Osteoblast (primary cell): ENCODE measurements around the gene CRYGN. TPM values are rescaled to one million over a fixed set of nuclear protein-coding genes. Genes with fewer than 3 reads are reported as not detected.
A peak's percentile ranks its signal among the peaks of the same experiment; 100 is the strongest.

Source experiments
- DNase-seq: peaks from one replicate; pipeline ENCODE4 v3.0.0; 2011; ENCODE audit warnings: low spot score, mixed read lengths; ENCODE audit not compliant: insufficient read length; ENCODE audit errors: missing footprints
- H2AFZ ChIP-seq: 2 replicates; pipeline ENCODE4 v1.6.0; 2011; ENCODE audit warnings: mild to moderate bottlenecking, low read length
- H3K27ac ChIP-seq: 2 replicates; pipeline ENCODE4 v1.5.1; 2011; ENCODE audit warnings: mild to moderate bottlenecking, low read depth, low read length, moderate library complexity
- H3K27me3 ChIP-seq: 2 replicates; pipeline ENCODE4 v1.6.0; 2012; ENCODE audit warnings: mild to moderate bottlenecking, control low read depth, inconsistent platforms, low read length, moderate library complexity; ENCODE audit not compliant: insufficient read depth
- H3K36me3 ChIP-seq: 2 replicates; pipeline ENCODE4 v1.5.1; 2011; ENCODE audit warnings: mild to moderate bottlenecking, low read length, control low read depth, moderate library complexity; ENCODE audit not compliant: insufficient read depth
- H3K4me1 ChIP-seq: 2 replicates; pipeline ENCODE4 v1.5.1; 2011; ENCODE audit warnings: mild to moderate bottlenecking, low read length, control low read depth, moderate library complexity; ENCODE audit not compliant: insufficient read depth
- H3K4me2 ChIP-seq: 2 replicates; pipeline ENCODE4 v1.6.0; 2011; ENCODE audit warnings: mild to moderate bottlenecking, low read length; ENCODE audit not compliant: insufficient read depth
- H3K4me3 ChIP-seq: fragments of 200-600 bp; sonication (generic); 3 replicates; pipeline ENCODE4 v1.5.1; 2012; ENCODE audit warnings: mild to moderate bottlenecking, low read length, inconsistent platforms; ENCODE audit not compliant: insufficient read depth
- H3K79me2 ChIP-seq: 2 replicates; pipeline ENCODE4 v1.6.0; 2012; ENCODE audit warnings: mild to moderate bottlenecking, low read length, control low read depth, inconsistent platforms; ENCODE audit not compliant: insufficient read depth
- H3K9me3 ChIP-seq: 2 replicates; pipeline ENCODE4 v1.5.1; 2011; ENCODE audit warnings: low read depth, low read length, control low read depth
- H4K20me1 ChIP-seq: 2 replicates; pipeline ENCODE4 v1.6.0; 2012; ENCODE audit warnings: mild to moderate bottlenecking, low read length, control low read depth; ENCODE audit not compliant: insufficient read depth
- CTCF ChIP-seq: IDR thresholded peaks from 2 replicates; pipeline ENCODE4 v1.5.1; 2011; ENCODE audit warnings: mild to moderate bottlenecking, low read depth, low read length, moderate library complexity; ENCODE audit errors: extremely low read depth
- total RNA-seq: library from RNA; depleted of rRNA; stranded (reverse); fragments of >200 nt; gene quantifications from 2 replicates; pipeline ENCODE4 v1.2.3, GENCODE V29; 2012

CRYGN gene
- total RNA-seq, 1 donor: 0.72 TPM

GRCh38 chr7:151408839-151409666 lies 30.9 kb downstream of the CRYGN start:
- H3K4me3 ChIP-seq: no peak overlapping the region
- H3K9me3 ChIP-seq: no peaks in the 10 kb centered on the region
- H3K4me2 ChIP-seq: no peak overlapping the region
- DNase-seq: peak; percentile 71
- no peaks in the 10 kb centered on the region for H3K79me2 ChIP-seq
- H3K27ac ChIP-seq: no peak overlapping the region
- H3K27me3 ChIP-seq: peaks cover 59% of the 10 kb centered on the region
- TF ChIP-seq CTCF: no peak
- H2AFZ ChIP-seq: no peak overlapping the region
- peaks cover 6% of the 10 kb centered on the region for H3K4me1 ChIP-seq
- H3K36me3 ChIP-seq: no peaks in the 10 kb centered on the region
- H4K20me1 ChIP-seq: no peaks in the 10 kb centered on the region

GRCh38 chr7:151408498-151408838 lies 31.5 kb downstream of the CRYGN start:
- Histone ChIP-seq H3K27me3 (peaks cover 55% of the 10 kb centered on the region), H4K20me1 (no peaks in the 10 kb centered on the region), H3K9me3 (no peaks in the 10 kb centered on the region), H3K4me3 (no peak overlapping the region), H2AFZ (no peak overlapping the region), H3K4me2 (no peak overlapping the region), H3K4me1 (peaks cover 12% of the 10 kb centered on the region), H3K79me2 (no peaks in the 10 kb centered on the region), H3K27ac (no peak overlapping the region), H3K36me3 (no peaks in the 10 kb centered on the region)
- DNase-seq: peak; percentile 34
- no peak for TF ChIP-seq CTCF

GRCh38 chr7:151406886-151407583 lies 32.9 kb downstream of the CRYGN start:
- TF ChIP-seq CTCF: no peak
- Histone ChIP-seq H3K9me3 (no peaks in the 10 kb centered on the region), H3K27ac (no peak overlapping the region), H3K4me2 (no peak overlapping the region), H3K4me3 (no peak overlapping the region), H2AFZ (no peak overlapping the region), H3K79me2 (no peaks in the 10 kb centered on the region), H4K20me1 (no peaks in the 10 kb centered on the region), H3K36me3 (no peaks in the 10 kb centered on the region), H3K27me3 (peaks cover 40% of the 10 kb centered on the region), H3K4me1 (peaks cover 15% of the 10 kb centered on the region)
- peak; percentile 71 for DNase-seq
